ENCODE data around the gene RPS3. TPM values are rescaled to one million over a fixed set of nuclear protein-coding genes. Genes with fewer than 3 reads are reported as not detected.
"Not testable (repeated sequence)": the region's sequence is repeated elsewhere in the genome, so short reads cannot be mapped to it uniquely, and the experiment has no call there.

Gene RPS3
- total RNA-seq, 1 donor from 2014 or later: 4,635 TPM

DNA sequence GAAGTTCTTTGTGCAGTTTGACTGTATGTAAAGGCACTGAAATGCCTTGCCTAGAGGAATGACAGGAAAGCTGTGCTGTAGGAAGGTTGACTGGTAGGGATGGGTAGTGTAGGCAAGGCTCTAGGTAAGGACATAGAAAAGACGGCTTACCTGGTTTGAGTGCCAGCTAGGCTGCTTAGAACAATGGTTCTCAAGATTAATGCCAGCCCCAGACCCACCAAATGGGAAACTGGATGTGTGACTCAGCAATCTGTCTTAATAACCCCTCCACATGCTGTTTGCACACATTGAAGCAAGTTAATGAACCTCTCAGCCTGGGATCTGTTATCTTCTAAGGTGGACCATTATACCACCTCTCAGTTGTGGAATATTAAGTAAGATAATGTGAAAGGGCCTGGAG, 3.7 kb downstream of the RPS3 start:
- intact Hi-C loops (cut with micrococcal nuclease): loop anchor here (10.0 kb wide), 1 partner anchor 802 kb away; the partner anchor contains the start of gene WNT11
- TF ChIP-seq, protein P1, sequence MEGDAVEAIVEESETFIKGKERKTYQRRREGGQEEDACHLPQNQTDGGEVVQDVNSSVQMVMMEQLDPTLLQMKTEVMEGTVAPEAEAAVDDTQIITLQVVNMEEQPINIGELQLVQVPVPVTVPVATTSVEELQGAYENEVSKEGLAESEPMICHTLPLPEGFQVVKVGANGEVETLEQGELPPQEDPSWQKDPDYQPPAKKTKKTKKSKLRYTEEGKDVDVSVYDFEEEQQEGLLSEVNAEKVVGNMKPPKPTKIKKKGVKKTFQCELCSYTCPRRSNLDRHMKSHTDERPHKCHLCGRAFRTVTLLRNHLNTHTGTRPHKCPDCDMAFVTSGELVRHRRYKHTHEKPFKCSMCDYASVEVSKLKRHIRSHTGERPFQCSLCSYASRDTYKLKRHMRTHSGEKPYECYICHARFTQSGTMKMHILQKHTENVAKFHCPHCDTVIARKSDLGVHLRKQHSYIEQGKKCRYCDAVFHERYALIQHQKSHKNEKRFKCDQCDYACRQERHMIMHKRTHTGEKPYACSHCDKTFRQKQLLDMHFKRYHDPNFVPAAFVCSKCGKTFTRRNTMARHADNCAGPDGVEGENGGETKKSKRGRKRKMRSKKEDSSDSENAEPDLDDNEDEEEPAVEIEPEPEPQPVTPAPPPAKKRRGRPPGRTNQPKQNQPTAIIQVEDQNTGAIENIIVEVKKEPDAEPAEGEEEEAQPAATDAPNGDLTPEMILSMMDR (IDR thresholded peaks at IDR 0.05): no peak
- Mint-ChIP-seq H3K9me3 (no peaks in the 10 kb centered on the region), H3K4me1 (peaks cover 61% of the 10 kb centered on the region), H3K36me3 (ENCODE audit: low read depth) (peaks cover 83% of the 10 kb centered on the region), H3K4me3 (no peak overlapping the region), H3K27ac (peak overlapping the region; percentile 31), H3K27me3 (peaks cover 3% of the 10 kb centered on the region)
- ChIA-PET POLR2A (no interaction called here), CTCF (interaction anchor here (0.8 kb wide), 1 partner anchor 18 kb away, joined by 3 read pairs; no protein-coding TSS in a partner anchor)
- ATAC-seq (ENCODE audit: low read depth) (no peak), DNase-seq (no peak)

DNA sequence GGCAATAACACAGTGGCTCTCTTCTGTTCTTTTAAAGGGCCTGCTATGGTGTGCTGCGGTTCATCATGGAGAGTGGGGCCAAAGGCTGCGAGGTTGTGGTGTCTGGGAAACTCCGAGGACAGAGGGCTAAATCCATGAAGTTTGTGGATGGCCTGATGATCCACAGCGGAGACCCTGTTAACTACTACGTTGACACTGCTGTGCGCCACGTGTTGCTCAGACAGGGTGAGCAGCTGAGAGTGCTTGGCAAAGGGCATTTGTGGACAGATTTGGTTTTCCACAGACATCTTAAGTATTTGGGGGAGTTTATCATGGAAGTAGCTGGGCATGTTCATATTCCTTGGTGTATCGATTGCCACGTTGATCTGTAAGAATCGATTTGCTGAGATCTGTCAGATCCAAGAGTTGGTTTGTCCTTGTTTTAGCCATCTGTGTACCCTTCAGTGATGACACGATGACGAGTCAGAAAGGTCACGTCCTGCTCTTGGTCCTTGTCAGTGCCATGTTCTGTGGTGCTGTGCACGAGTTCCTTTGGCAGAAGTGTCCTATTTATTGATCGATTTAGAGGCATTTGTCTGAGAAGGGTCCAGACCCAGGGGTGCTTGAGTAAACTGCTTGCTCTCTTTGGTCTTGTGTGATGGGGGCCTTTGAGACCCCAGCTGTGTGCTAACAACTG, 4.8 kb downstream of the RPS3 start:
- Mint-ChIP-seq H3K27me3 (peaks cover 2% of the 10 kb centered on the region), H3K4me3 (peak overlapping the region; percentile 19), H3K36me3 (ENCODE audit: low read depth) (peaks cover 89% of the 10 kb centered on the region), H3K9me3 (no peaks in the 10 kb centered on the region), H3K4me1 (peaks cover 60% of the 10 kb centered on the region), H3K27ac (no peak overlapping the region)
- POLR2A ChIA-PET: no interaction called here
- no peak for ATAC-seq (ENCODE audit: low read depth)
- TF ChIP-seq, protein P1 (IDR thresholded peaks at IDR 0.05): no peak
- intact Hi-C loops (cut with micrococcal nuclease): loop anchor here (10.0 kb wide), 1 partner anchor 801 kb away; the partner anchor contains the start of gene WNT11
- CTCF ChIA-PET: no interaction called here
- DNase-seq: no peak

DNA sequence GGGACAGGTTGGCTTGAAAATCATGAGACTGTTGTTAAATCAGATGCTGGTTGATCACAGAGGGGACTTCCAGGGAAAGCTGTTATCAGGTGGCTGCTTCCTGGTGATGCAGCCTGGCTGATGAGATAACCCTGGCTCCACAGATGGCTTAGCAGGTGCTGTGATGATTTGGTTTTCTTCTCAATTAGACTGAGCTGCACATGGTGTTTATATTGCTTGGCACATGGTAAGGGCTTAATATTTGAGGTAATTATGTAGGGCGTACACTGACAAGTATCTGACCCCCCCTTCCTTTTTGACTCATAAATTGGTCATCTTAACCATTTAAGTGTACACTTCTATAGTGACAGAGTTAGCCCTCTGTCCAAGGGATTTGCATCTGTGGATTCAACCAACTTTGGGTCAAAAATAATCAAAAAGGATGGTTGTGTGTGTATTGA, 7.0 kb downstream of the RPS3 start:
- intact Hi-C loops (cut with micrococcal nuclease): loop anchor here (10.0 kb wide), 1 partner anchor 798 kb away; the partner anchor contains the start of gene WNT11
- no peak for ATAC-seq (ENCODE audit: low read depth)
- POLR2A ChIA-PET: interaction anchor here (0.6 to 1.0 kb wide), 2 partner anchors 10 to 1046 kb away, joined by 3 read pairs; no protein-coding TSS in a partner anchor
- no peak overlapping the region for H3K4me3 Mint-ChIP-seq
- peaks cover 43% of the 10 kb centered on the region for H3K4me1 Mint-ChIP-seq
- H3K36me3 Mint-ChIP-seq (ENCODE audit: low read depth): peaks cover 69% of the 10 kb centered on the region
- no peaks in the 10 kb centered on the region for H3K9me3 Mint-ChIP-seq
- CTCF ChIA-PET: interaction anchor here (0.6 kb wide), 1 partner anchor 781 kb away, joined by 3 read pairs; no protein-coding TSS in a partner anchor
- H3K27me3 Mint-ChIP-seq: no peaks in the 10 kb centered on the region
- TF ChIP-seq, protein P1 (IDR thresholded peaks at IDR 0.05): no peak
- DNase-seq: no peak
- H3K27ac Mint-ChIP-seq: no peak overlapping the region

DNA sequence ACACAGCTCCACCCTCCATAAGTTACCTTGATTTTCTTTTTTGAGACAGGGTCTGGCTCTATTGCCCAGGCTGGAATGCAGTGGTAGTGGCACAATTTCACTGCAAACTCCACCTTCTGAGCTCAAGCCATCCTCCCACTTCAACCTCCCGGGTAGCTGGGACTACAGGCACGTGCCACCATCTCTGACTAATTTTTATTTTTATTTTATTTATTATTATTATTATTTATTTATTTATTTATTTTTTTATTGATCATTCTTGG, 9.6 kb downstream of the RPS3 start:
- Mint-ChIP-seq H3K36me3 (ENCODE audit: low read depth) (peaks cover 57% of the 10 kb centered on the region), H3K27ac (no peak overlapping the region), H3K9me3 (no peaks in the 10 kb centered on the region), H3K4me1 (peaks cover 19% of the 10 kb centered on the region), H3K27me3 (no peaks in the 10 kb centered on the region), H3K4me3 (no peak overlapping the region)
- ChIA-PET CTCF (interaction anchor here (0.7 to 2.1 kb wide), 5 partner anchors 9 to 124 kb away, joined by 3 to 11 read pairs (median 5); no protein-coding TSS in a partner anchor), POLR2A (interaction anchor here (1.8 kb wide), 1 partner anchor 9 kb away, joined by 5 read pairs; the partner anchor contains the start of gene RPS3)
- intact Hi-C loops (cut with micrococcal nuclease): loop anchor here (1.0 to 10.0 kb wide), 2 partner anchors 123 to 796 kb away; partner anchors contain the start of gene WNT11
- no peak for ATAC-seq (ENCODE audit: low read depth)
- TF ChIP-seq, protein P1 (IDR thresholded peaks at IDR 0.05): no peak
- no peak for DNase-seq

DNA sequence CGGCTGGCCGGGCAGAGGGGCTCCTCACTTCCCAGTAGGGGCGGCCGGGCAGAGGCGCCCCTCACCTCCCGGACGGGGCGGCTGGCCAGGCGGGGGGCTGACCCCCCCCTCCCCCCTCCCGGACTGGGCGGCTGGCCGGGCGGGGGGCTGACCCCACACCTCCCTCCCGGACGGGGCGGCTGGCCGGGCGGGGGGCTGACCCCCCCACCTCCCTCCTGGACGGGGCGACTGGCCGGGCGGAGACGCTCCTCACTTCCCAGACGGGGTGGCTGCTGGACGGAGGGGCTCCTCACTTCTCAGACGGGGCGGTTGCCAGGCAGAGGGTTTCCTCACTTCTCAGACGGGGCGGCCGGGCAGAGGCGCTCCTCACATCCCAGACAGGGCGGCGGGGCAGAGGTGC, 10.7 kb downstream of the RPS3 start:
- H3K27ac Mint-ChIP-seq; H3K27me3 Mint-ChIP-seq; H3K9me3 Mint-ChIP-seq; ATAC-seq (ENCODE audit: low read depth); POLR2A ChIA-PET; DNase-seq; H3K4me3 Mint-ChIP-seq; CTCF ChIA-PET: not testable (repeated sequence)
- intact Hi-C loops (cut with micrococcal nuclease): loop anchor here (10.0 kb wide), 1 partner anchor 795 kb away; the partner anchor contains the start of gene WNT11
- H3K36me3 Mint-ChIP-seq (ENCODE audit: low read depth): peaks cover 54% of the 10 kb centered on the region
- H3K4me1 Mint-ChIP-seq: peaks cover 12% of the 10 kb centered on the region

DNA sequence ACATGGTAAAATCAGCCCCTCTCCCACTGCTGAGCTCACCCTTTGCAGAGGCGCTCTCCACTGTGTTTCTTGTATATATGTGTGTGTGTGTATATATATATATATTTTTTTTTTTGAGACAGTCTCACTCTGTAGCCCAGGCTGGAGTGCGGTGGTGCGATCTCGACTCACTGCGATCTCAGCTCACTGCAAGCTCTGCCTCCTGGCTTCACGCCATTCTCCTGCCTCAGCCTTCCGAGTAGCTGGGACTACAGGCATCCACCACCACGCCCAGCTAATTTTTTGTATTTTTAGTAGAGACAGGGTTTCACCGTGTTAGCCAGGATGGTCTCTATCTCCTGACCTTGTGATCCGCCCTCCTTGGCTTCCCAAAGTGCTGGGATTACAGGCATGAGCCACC, 13.8 kb downstream of the RPS3 start:
- H3K4me1 Mint-ChIP-seq; ATAC-seq (ENCODE audit: low read depth); intact Hi-C loops (cut with micrococcal nuclease); H3K9me3 Mint-ChIP-seq; H3K4me3 Mint-ChIP-seq; DNase-seq; H3K27ac Mint-ChIP-seq; POLR2A ChIA-PET; H3K27me3 Mint-ChIP-seq: not testable (repeated sequence)
- peaks cover 34% of the 10 kb centered on the region for H3K36me3 Mint-ChIP-seq (ENCODE audit: low read depth)
- CTCF ChIA-PET: interaction anchor here (0.9 kb wide), 1 partner anchor 133 kb away, joined by 3 read pairs; no protein-coding TSS in a partner anchor
